Dermis blood vessel endothelial cell (primary cell): ENCODE results near the gene HDAC11. TPM values are rescaled to one million over a fixed set of nuclear protein-coding genes. Genes with fewer than 3 reads are reported as not detected.
A peak's percentile ranks its signal among the peaks of the same experiment; 100 is the strongest.
"Not testable (repeated sequence)": the region's sequence is repeated elsewhere in the genome, so short reads cannot be mapped to it uniquely, and the experiment has no call there.

Source experiments
- DNase-seq: peaks from one replicate; pipeline ENCODE4 v3.0.0; 2010
- total RNA-seq: library from RNA; depleted of rRNA; stranded (reverse); fragments of >200 nt; gene quantifications from 2 replicates; pipeline ENCODE4 v1.2.3, GENCODE V29; 2014

HDAC11 gene
- total RNA-seq, 1 donor from 2014 or later = 8.8 TPM

- no peak for DNase-seq
Observed at GRCh38 chr3:13493867-13494441, 13.8 kb downstream of the HDAC11 start.

GRCh38 chr3:13494463-13495350 lies 14.6 kb downstream of the HDAC11 start:
- DNase-seq = peak; percentile 62

GRCh38 chr3:13495351-13495813 lies 15.3 kb downstream of the HDAC11 start:
- no peak for DNase-seq

- DNase-seq = peak; percentile 87
Observed at GRCh38 chr3:13495921-13496723, 16.0 kb downstream of the HDAC11 start.

- no peak for DNase-seq
Observed at GRCh38 chr3:13496879-13497278, 16.8 kb downstream of the HDAC11 start.

GRCh38 chr3:13497386-13497785 lies 17.3 kb downstream of the HDAC11 start:
- no peak for DNase-seq

- no peak for DNase-seq
Observed at GRCh38 chr3:13498354-13499060, 18.4 kb downstream of the HDAC11 start.

GRCh38 chr3:13499246-13499645 lies 19.1 kb downstream of the HDAC11 start:
- DNase-seq = not testable (repeated sequence)

GRCh38 chr3:13500133-13500885 lies 20.2 kb downstream of the HDAC11 start:
- peak; percentile 50 for DNase-seq

- DNase-seq = no peak
Observed at GRCh38 chr3:13501056-13501455, 20.9 kb downstream of the HDAC11 start.

- DNase-seq = no peak
Observed at GRCh38 chr3:13501521-13501920, 21.4 kb downstream of the HDAC11 start.

GRCh38 chr3:13501958-13502790 lies 22.1 kb downstream of the HDAC11 start:
- DNase-seq = no peak

GRCh38 chr3:13502791-13503060 lies 22.6 kb downstream of the HDAC11 start:
- DNase-seq = no peak

- no peak for DNase-seq
Observed at GRCh38 chr3:13504161-13504831, 24.2 kb downstream of the HDAC11 start.

GRCh38 chr3:13505147-13506130 lies 25.3 kb downstream of the HDAC11 start:
- DNase-seq = no peak

- no peak for DNase-seq
Observed at GRCh38 chr3:13506239-13506638, 26.1 kb downstream of the HDAC11 start.

GRCh38 chr3:13506680-13507079 lies 26.6 kb downstream of the HDAC11 start:
- DNase-seq = no peak

GRCh38 chr3:13507247-13507569 lies 27.1 kb downstream of the HDAC11 start:
- no peak for DNase-seq
